Spleen (tissue), 11 donors: ENCODE measurements around the gene IFNGR2. TPM values are rescaled to one million over a fixed set of nuclear protein-coding genes. Genes with fewer than 3 reads are reported as not detected.
A peak's percentile ranks its signal among the peaks of the same experiment; 100 is the strongest.

Experiments used
- DNase-seq: peaks from one replicate; pipeline ENCODE4 v3.0.0-alpha.2; 2020
- H3K27ac ChIP-seq, 8 donors: fragments of 200-600 bp; sonication (generic) in 7 of 8; 1 replicate in 4 of 8; 2 replicates in 4 of 8; pipeline versions ENCODE4 v1.5.0 to v1.8.0; 2016 to 2021; ENCODE audit warnings: inconsistent platforms in 4 of 8, mild to moderate bottlenecking in 4 of 8, moderate library complexity in 1 of 8
- H3K27me3 ChIP-seq, 7 donors: fragments of 200-600 bp; sonication (generic) in 6 of 7; replicated peaks in 1 of 7; 1 replicate in 4 of 7; 2 replicates in 3 of 7; pipeline versions ENCODE4 v1.5.0 to v1.8.0; 2016 to 2021; ENCODE audit warnings: inconsistent platforms in 3 of 7, mild to moderate bottlenecking in 1 of 7
- H3K36me3 ChIP-seq, 6 donors: fragments of 200-600 bp; sonication (generic) in 5 of 6; 1 replicate in 4 of 6; 2 replicates in 2 of 6; pipeline versions ENCODE4 v1.5.0 to v1.8.0; 2016 to 2021; ENCODE audit warnings: inconsistent platforms in 2 of 6
- H3K4me1 ChIP-seq, 6 donors: fragments of 200-600 bp; sonication (generic) in 5 of 6; 1 replicate in 3 of 6; 2 replicates in 3 of 6; pipeline versions ENCODE4 v1.5.0 to v1.8.0; 2016 to 2021; ENCODE audit warnings: inconsistent platforms in 3 of 6
- H3K4me3 ChIP-seq, 8 donors: fragments of 200-600 bp; sonication (generic) in 7 of 8; 1 replicate in 4 of 8; 2 replicates in 4 of 8; pipeline versions ENCODE4 v1.5.0 to v1.8.0; 2016 to 2021; ENCODE audit warnings: inconsistent platforms in 4 of 8, mild to moderate bottlenecking in 4 of 8, moderate library complexity in 2 of 8
- H3K9me3 ChIP-seq, 8 donors: fragments of 200-600 bp; sonication (generic) in 7 of 8; 1 replicate in 4 of 8; 2 replicates in 4 of 8; pipeline versions ENCODE4 v1.5.0 to v1.8.0; 2016 to 2021; ENCODE audit warnings: inconsistent platforms in 4 of 8
- POLR2A ChIP-seq, 3 donors: fragments of 450-650 bp; IDR thresholded peaks; one replicate each; pipeline ENCODE4 v1.5.1; 2017; ENCODE audit warnings: antibody characterized with exemption in 3 of 3, mild to moderate bottlenecking in 1 of 3
- POLR2AphosphoS5 ChIP-seq, 3 donors: sonication (generic); formaldehyde crosslinking; IDR thresholded peaks; one replicate each; pipeline ENCODE4 v1.5.1; 2017; ENCODE audit warnings: antibody characterized with exemption in 3 of 3
- WGBS, 5 donors: extraction: QIAGEN DNeasy Blood & Tissue Kit in 3 of 5; methylation state at CpG; one replicate each; pipeline versions ENCODE4 v1.1.5 to v1.1.7; 2013 to 2018; 5-methylcytosine and 5-hydroxymethylcytosine counted together
- intact Hi-C: fragments of 100-400 bp; cut with DNase I; formaldehyde crosslinking; loops from one replicate; pipeline ENCODE4 v1.15.0; 2023; ENCODE audit warnings: low total_unique reads
- polyA plus RNA-seq, 3 donors: library from polyadenylated mRNA; stranded (reverse); fragments of 200-250 nt; gene quantifications; one replicate each; pipeline ENCODE4 v1.2.1, GENCODE V29; 2013
- total RNA-seq, 7 donors: library from RNA; depleted of rRNA in 3 of 7; stranded (reverse); fragments of >200 nt in 3 of 7; fragmentation: NEBNext Ultra II Directional in 4 of 7; extraction: Animal tissue kit (Norgen Biotek cat#: 25700) in 4 of 7; gene quantifications; one replicate each; pipeline versions ENCODE4 v1.1.0 to v1.2.1, GENCODE V29; 2016 to 2021
- TF ChIP-seq, protein P1 (sequence below), 11 experiments: fragments of 200-600 bp in 7 of 11; fragments of 450-650 bp in 4 of 11; sonication (generic) in 4 of 11; IDR thresholded peaks in 8 of 11; conservative IDR thresholded peaks in 3 of 11; 1 replicate in 7 of 11; 2 replicates in 4 of 11; pipeline versions ENCODE4 v1.4.0 to v1.8.0; 2016 to 2021; ENCODE audit warnings: antibody characterized with exemption in 11 of 11, inconsistent platforms in 4 of 11, mild to moderate bottlenecking in 1 of 11
- donor health status: healthy with polysubstance abuse.
- donor health status: DM: no; HTN: no; CAD: no; lungs with moderate emphysema.
- donor health status: DM: no; HTN: no; CAD: no.
- donor health status: Bipolar disorder and iron deficiency.
- donor health status: healthy.
- donor health status: DM: no; HTN: no; CAD: no.
- donor health status: DM: yes; HTN: yes; CAD: no.

Gene IFNGR2
- total and polyA plus RNA-seq, 10 donors, result 73.6 to 133 (median 99.0) TPM

DNA sequence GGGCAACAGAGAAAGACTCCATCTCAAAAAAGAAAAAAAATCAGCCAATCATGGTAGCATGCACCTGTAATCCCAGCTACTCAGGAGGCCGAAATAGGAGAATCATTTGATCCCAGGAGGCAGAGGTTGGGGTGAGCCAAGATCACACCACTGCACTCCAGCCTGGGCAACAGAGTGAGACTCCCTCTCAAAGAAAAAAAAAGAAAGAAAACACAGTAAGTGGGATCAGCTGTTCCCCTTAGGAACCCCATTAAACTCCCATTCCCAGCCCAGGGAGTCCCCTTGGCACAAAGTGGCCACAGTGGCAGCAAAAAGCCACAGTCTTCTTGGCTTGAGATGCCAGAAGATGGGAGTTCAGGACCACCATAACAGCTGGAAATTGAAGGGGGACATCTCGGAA lies 67.5 kb downstream of the IFNGR2 start:
- Histone ChIP-seq H3K4me1 (peaks cover 0 to 6% (median 0%) of the 10 kb centered on the region in 6 donors), H3K9me3 (no peaks in the 10 kb centered on the region), H3K27me3 (no peaks in the 10 kb centered on the region), H3K4me3 (no peak overlapping the region), H3K36me3 (peaks cover 0 to 26% (median 4%) of the 10 kb centered on the region in 6 donors), H3K27ac (no peak overlapping the region)
- intact Hi-C loops, result no loop called here
- WGBS, 5 donors, result 92 to 98% (median 96%) methylated on average over 2 of the region's 2 CpGs
- TF ChIP-seq POLR2A (IDR thresholded peaks at IDR 0.05), result no peak
- no peak for TF ChIP-seq POLR2AphosphoS5 (IDR thresholded peaks at IDR 0.05)
- TF ChIP-seq, protein P1, sequence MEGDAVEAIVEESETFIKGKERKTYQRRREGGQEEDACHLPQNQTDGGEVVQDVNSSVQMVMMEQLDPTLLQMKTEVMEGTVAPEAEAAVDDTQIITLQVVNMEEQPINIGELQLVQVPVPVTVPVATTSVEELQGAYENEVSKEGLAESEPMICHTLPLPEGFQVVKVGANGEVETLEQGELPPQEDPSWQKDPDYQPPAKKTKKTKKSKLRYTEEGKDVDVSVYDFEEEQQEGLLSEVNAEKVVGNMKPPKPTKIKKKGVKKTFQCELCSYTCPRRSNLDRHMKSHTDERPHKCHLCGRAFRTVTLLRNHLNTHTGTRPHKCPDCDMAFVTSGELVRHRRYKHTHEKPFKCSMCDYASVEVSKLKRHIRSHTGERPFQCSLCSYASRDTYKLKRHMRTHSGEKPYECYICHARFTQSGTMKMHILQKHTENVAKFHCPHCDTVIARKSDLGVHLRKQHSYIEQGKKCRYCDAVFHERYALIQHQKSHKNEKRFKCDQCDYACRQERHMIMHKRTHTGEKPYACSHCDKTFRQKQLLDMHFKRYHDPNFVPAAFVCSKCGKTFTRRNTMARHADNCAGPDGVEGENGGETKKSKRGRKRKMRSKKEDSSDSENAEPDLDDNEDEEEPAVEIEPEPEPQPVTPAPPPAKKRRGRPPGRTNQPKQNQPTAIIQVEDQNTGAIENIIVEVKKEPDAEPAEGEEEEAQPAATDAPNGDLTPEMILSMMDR (IDR thresholded peaks at IDR 0.05 in 8 of 11, conservative IDR thresholded peaks at IDR 0.05 in 3 of 11), result no peak
- DNase-seq, result no peak

DNA sequence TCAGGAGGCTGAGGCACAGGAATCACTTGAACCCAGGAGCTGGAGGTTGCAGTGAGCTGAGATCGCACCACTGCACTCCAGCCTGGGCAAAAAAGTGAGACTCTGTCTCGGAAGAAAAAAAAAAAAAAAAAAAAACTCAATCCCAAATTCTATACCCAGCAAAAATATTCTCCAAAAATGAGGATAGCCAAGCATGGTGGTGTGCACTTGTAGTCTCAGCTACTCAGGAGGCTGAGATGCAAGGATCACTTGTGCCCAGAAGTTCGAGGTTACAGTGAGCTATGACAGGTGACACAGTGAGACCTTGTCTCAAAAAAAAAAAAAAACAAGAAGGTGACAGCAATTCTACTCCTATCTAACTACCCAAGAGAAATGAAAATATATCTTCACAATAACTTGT lies 70.1 kb downstream of the IFNGR2 start:
- no peak for DNase-seq
- H3K9me3 ChIP-seq, result no peaks in the 10 kb centered on the region
- H3K4me3 ChIP-seq, result no peak overlapping the region
- H3K27me3 ChIP-seq, result no peaks in the 10 kb centered on the region
- 86 to 97% (median 96%) methylated on average over 3 of the region's 3 CpGs for WGBS, 5 donors
- peaks cover 0 to 7% (median 0%) of the 10 kb centered on the region in 6 donors for H3K36me3 ChIP-seq
- H3K4me1 ChIP-seq, result peaks cover 4 to 22% (median 7%) of the 10 kb centered on the region in 6 donors
- intact Hi-C loops, result no loop called here
- no peak for TF ChIP-seq POLR2AphosphoS5 (IDR thresholded peaks at IDR 0.05)
- TF ChIP-seq, protein P1 (IDR thresholded peaks at IDR 0.05 in 8 of 11, conservative IDR thresholded peaks at IDR 0.05 in 3 of 11), result no peak
- TF ChIP-seq POLR2A (IDR thresholded peaks at IDR 0.05), result no peak
- H3K27ac ChIP-seq, result no peak overlapping the region

DNA sequence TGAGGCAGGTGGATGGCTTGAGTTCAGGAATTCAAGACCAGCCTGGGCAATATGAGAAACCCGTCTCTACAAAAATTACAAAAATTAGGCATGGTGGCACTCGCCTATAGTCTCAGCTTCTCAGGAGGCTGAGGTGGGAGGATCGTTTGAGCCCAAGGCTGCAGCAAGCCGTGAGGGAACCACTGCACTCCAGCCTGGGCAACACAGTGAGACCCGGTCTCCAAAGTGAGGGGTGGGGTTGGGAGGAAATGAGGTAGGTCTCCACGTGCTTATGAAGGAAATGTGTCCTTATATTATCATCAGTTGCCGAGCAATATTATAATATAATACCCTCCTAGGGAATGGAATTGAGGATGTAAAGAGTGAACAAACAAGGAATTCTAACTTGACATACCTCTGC lies 73.9 kb downstream of the IFNGR2 start:
- no peaks in the 10 kb centered on the region for H3K27me3 ChIP-seq
- DNase-seq, result no peak
- TF ChIP-seq POLR2A (IDR thresholded peaks at IDR 0.05) (no peak), POLR2AphosphoS5 (IDR thresholded peaks at IDR 0.05) (no peak)
- TF ChIP-seq, protein P1 (IDR thresholded peaks at IDR 0.05 in 8 of 11, conservative IDR thresholded peaks at IDR 0.05 in 3 of 11), result no peak
- peaks cover 11 to 34% (median 17%) of the 10 kb centered on the region in 6 donors for H3K4me1 ChIP-seq
- H3K36me3 ChIP-seq, result peaks cover 0 to 7% (median 0%) of the 10 kb centered on the region in 6 donors
- H3K27ac ChIP-seq, result no peak overlapping the region
- WGBS, 5 donors, result 73 to 91% (median 85%) methylated on average over 7 of the region's 7 CpGs
- intact Hi-C loops, result no loop called here
- H3K4me3 ChIP-seq, result no peak overlapping the region
- no peaks in the 10 kb centered on the region for H3K9me3 ChIP-seq

DNA sequence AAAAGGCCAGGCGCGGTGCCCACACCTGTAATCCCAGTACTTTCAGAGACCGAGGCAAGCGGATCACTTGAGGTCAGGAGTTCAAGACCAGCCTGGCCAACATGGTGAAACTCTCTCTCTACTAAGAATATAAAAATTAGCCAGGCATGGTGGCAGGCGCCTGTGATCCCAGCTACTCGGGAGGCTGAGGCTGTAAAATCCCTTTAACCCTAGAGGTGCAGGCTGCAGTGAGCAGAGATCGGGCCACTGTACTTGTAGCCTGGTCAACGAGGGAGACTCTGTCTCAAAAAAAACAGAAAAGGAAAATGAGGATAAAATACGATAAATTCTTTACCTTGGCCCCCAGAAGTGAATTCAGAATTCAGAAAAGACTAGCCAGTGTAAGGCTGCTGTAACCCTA lies 75.0 kb downstream of the IFNGR2 start:
- intact Hi-C loops, result no loop called here
- Histone ChIP-seq H3K27me3 (no peaks in the 10 kb centered on the region), H3K36me3 (peaks cover 0 to 7% (median 0%) of the 10 kb centered on the region in 6 donors), H3K4me3 (peak overlapping the region; percentile 80 to 97 (median 94)), H3K9me3 (no peaks in the 10 kb centered on the region), H3K4me1 (peaks cover 11 to 34% (median 17%) of the 10 kb centered on the region in 6 donors), H3K27ac (peak overlapping the region in 4 of 8 donors; percentile 95 to 99 (median 99))
- TF ChIP-seq, protein P1 (IDR thresholded peaks at IDR 0.05 in 8 of 11, conservative IDR thresholded peaks at IDR 0.05 in 3 of 11), result no peak
- TF ChIP-seq POLR2AphosphoS5 (IDR thresholded peaks at IDR 0.05) (no peak), POLR2A (IDR thresholded peaks at IDR 0.05) (no peak)
- 64 to 78% (median 68%) methylated on average over 9 of the region's 9 CpGs for WGBS, 5 donors
- no peak for DNase-seq
